ENCODE data around the gene SARDH. TPM values are rescaled to one million over a fixed set of nuclear protein-coding genes. Genes with fewer than 3 reads are reported as not detected.
A peak's percentile ranks its signal among the peaks of the same experiment; 100 is the strongest.

SARDH gene
- total RNA-seq, 1 donor from 2014 or later: 5.1 TPM

DNA sequence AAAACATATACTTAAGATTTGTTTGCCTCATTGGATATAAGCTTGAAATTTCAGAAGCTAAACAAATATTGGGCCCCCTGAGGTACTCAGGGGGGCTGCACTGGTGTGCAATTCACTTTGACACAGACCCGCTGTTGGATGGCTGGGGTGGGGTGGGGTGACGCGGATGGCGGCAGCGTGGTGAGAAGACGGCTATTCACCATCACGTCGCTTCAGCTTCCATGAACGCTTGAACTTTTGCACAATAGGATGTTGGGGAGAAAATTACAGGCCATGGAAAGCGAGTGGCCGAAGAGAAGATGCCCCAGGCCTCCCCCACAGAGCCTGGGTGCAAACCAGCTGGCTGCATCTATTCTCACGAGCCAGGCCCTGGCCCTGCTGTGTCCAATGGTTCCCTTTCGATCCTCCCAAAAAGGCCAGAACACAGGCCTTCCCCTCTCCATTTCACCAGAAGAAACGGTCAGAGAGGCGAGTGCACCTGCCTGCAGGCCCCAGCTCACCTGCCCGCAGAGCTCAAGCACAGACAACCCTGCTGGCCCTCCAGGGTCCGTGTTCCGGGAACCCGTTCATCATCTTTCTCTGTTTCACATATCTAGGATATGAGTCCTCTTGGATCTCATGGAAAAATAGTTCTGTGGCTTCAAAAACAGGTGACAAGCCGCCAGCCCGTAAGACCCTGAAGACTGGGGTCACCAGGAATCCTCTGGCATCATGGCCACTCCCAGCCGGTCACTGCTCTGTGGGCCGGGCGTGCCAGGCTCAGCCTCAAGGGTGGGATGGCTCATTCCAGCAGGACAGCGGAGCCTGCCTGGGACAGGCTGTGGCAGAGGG, 46.8 kb upstream of the SARDH start:
- no peak for DNase-seq (ENCODE audit: low spot score, unreplicated experiment)
- peaks cover 8% of the 10 kb centered on the region for H3K4me1 Mint-ChIP-seq (ENCODE audit: low read depth)
- peaks cover 17% of the 10 kb centered on the region for H3K36me3 Mint-ChIP-seq (ENCODE audit: insufficient read depth)
- peak overlapping the region; percentile 81 for H3K27ac Mint-ChIP-seq
- H3K4me3 Mint-ChIP-seq (ENCODE audit: low read depth): no peak overlapping the region
- H3K9me3 Mint-ChIP-seq (ENCODE audit: low read depth): no peaks in the 10 kb centered on the region
- TF ChIP-seq, protein P1, sequence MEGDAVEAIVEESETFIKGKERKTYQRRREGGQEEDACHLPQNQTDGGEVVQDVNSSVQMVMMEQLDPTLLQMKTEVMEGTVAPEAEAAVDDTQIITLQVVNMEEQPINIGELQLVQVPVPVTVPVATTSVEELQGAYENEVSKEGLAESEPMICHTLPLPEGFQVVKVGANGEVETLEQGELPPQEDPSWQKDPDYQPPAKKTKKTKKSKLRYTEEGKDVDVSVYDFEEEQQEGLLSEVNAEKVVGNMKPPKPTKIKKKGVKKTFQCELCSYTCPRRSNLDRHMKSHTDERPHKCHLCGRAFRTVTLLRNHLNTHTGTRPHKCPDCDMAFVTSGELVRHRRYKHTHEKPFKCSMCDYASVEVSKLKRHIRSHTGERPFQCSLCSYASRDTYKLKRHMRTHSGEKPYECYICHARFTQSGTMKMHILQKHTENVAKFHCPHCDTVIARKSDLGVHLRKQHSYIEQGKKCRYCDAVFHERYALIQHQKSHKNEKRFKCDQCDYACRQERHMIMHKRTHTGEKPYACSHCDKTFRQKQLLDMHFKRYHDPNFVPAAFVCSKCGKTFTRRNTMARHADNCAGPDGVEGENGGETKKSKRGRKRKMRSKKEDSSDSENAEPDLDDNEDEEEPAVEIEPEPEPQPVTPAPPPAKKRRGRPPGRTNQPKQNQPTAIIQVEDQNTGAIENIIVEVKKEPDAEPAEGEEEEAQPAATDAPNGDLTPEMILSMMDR (IDR thresholded peaks at IDR 0.05; ENCODE audit: unreplicated experiment): no peak
- H3K27me3 Mint-ChIP-seq: no peaks in the 10 kb centered on the region

DNA sequence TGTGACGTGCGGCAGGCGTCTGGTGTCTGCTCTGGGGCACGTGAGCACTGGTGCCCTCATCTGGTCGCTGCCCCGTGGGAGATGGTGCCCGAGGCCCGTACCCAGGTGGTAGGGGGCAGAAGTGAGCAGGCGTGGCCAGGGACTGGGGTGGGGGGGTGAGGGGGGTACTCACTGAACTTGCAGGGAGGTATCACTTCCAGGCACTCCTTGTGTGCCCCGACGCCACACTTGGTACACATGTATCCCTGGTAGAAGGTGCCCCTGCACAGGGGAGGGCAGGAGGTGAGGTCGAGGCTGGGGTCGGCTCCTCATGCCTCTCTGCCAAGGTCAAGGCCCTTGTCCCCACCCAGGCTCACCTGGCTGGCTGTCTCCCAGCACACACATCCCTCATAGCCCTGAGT, 45.2 kb upstream of the SARDH start:
- DNase-seq (ENCODE audit: low spot score, unreplicated experiment): no peak
- Mint-ChIP-seq H3K9me3 (ENCODE audit: low read depth) (no peaks in the 10 kb centered on the region), H3K27ac (no peak overlapping the region), H3K36me3 (ENCODE audit: insufficient read depth) (peaks cover 13% of the 10 kb centered on the region), H3K4me1 (ENCODE audit: low read depth) (peaks cover 8% of the 10 kb centered on the region), H3K4me3 (ENCODE audit: low read depth) (no peak overlapping the region), H3K27me3 (no peaks in the 10 kb centered on the region)
- TF ChIP-seq, protein P1 (IDR thresholded peaks at IDR 0.05; ENCODE audit: unreplicated experiment): no peak

DNA sequence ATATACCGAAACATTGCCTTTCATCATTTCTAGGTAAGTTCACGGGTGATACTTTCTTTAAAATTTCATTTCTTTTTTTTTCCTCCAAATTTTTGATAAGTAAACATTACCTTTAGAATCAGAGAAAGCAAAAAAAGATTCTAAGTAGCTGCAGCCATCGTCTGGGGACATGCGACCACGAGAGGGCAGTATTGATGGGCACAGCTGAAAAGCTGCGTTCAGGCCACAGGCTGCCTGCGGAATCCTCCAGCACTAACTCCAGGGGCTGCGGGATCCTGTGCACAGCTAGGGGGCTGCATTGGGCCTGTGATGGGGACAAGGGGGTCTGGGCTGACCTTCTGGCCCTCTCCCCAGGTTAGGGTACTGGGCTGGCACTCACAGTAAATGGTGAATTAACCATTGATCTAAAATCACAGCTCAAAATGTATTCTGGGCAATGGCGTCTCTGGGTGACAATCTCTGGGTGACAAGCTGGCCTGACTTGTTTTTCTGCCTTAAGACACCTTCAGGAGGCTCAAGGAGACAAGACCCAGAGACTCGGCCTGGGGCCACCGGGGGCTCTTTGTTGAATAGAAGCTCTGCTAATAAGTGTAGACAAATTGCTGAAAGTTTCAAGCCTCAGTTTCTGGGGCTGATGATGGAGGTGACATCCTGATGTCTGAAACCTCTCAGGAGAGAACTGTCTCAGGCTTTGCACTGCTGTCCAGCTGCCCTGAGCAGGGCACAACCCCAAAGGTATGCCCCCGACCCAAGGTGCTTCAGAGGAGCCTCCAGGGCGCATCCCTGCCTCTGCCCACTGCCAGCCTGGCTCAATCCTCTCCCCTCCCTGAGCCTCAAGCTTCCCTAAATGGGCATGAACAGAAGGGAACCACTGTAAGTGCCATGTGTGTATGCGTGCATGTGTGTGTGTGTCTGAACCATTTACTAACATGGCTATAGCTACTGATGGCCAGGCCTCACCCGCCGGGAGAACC, 44.3 kb upstream of the SARDH start:
- Mint-ChIP-seq H3K4me3 (ENCODE audit: low read depth) (no peak overlapping the region), H3K27me3 (no peaks in the 10 kb centered on the region), H3K4me1 (ENCODE audit: low read depth) (peaks cover 8% of the 10 kb centered on the region), H3K9me3 (ENCODE audit: low read depth) (no peaks in the 10 kb centered on the region), H3K36me3 (ENCODE audit: insufficient read depth) (peaks cover 13% of the 10 kb centered on the region), H3K27ac (peak overlapping the region; percentile 79)
- TF ChIP-seq, protein P1 (IDR thresholded peaks at IDR 0.05; ENCODE audit: unreplicated experiment): peak; percentile 85
- peak; percentile 64 for DNase-seq (ENCODE audit: low spot score, unreplicated experiment)

DNA sequence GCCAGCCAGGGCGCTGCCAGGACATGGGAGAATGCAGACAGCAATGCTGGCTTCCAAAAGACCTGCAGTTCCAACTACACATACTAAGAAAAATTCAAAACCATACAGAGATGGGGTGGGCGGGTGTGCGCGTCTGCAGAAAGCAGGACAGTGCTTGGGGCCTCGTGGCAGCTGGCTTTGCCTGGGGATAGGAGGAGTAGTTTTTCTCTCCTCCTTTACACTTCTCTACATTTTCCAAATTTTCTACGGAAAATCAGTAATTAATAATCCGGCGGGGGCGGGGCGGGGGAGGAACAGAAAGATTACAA, 43.6 kb upstream of the SARDH start:
- H3K36me3 Mint-ChIP-seq (ENCODE audit: insufficient read depth): peaks cover 13% of the 10 kb centered on the region
- TF ChIP-seq, protein P1 (IDR thresholded peaks at IDR 0.05; ENCODE audit: unreplicated experiment): no peak
- no peak for DNase-seq (ENCODE audit: low spot score, unreplicated experiment)
- H3K9me3 Mint-ChIP-seq (ENCODE audit: low read depth): no peaks in the 10 kb centered on the region
- no peaks in the 10 kb centered on the region for H3K27me3 Mint-ChIP-seq
- no peak overlapping the region for H3K4me3 Mint-ChIP-seq (ENCODE audit: low read depth)
- peaks cover 8% of the 10 kb centered on the region for H3K4me1 Mint-ChIP-seq (ENCODE audit: low read depth)
- no peak overlapping the region for H3K27ac Mint-ChIP-seq
